Measurements from ENCODE around the gene PTPRM.

PTPRM gene

GRCh38 chr18:7766817-7767216 is 199.7 kb downstream of the PTPRM start:
- no peak for DNase-seq

- no peak for DNase-seq
Observed at GRCh38 chr18:7770908-7771307, 203.8 kb downstream of the PTPRM start.

DNA sequence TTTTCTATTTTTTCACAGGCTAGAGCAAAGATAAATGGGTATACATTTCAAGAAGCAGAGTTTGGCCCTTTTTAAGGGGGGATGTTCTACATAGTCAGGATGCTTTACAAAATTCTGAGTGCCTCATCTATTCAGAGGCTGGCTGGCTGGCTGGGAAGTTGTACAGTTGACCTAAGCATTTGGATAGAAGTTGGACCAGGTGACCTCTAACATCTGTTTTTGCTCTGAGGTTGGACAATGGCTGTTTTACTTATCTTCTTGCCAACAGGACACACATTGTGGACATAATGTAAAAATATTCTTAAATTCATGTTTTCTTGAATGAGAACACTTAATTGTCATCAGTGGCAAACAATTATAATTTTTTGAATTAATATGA is 205.4 kb downstream of the PTPRM start:
- no peak for DNase-seq

GRCh38 chr18:7772951-7773350 is 205.8 kb downstream of the PTPRM start:
- DNase-seq = no peak

GRCh38 chr18:7775128-7775527 is 208.0 kb downstream of the PTPRM start:
- DNase-seq = no peak

- no peak for DNase-seq
Observed at GRCh38 chr18:7775843-7776242, 208.7 kb downstream of the PTPRM start.

DNA sequence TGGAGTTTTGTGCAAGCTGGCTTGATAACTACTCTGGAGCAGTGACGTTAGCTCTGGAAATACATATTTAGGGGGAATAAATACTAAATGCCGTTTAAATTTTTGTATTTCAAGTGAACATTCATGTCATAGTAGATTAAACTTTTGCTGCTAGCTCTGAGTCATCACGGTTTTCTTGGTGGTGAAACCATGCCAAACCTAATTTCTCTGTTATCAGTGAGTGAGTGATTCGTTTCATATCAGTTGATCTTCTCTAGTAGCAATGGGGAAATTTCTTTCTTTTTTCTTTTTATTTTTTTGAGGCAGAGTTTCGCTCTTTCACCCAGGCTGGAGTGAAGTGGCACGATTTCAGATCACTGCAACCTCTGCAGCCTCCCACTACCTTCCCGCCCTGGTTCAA is 211.1 kb downstream of the PTPRM start:
- DNase-seq = no peak

DNA sequence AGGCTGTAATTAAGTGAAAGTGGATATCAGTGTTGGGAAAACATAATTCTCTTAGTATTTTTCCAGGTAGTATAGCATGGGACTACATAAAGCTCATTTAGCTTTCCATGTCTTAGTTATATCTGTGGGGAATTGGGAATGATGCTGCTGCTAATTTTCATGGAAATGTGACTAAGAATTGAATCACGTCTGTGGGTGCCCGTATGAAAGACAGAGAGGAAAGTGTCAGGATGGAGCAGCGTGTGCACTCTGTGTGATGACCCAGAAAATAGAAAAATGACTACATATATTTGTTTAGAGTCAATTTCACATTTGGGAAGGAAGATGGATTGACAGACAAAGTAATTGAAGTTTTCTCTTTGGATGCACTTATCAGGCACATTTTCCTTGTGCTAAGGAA is 212.1 kb downstream of the PTPRM start:
- DNase-seq = no peak

DNA sequence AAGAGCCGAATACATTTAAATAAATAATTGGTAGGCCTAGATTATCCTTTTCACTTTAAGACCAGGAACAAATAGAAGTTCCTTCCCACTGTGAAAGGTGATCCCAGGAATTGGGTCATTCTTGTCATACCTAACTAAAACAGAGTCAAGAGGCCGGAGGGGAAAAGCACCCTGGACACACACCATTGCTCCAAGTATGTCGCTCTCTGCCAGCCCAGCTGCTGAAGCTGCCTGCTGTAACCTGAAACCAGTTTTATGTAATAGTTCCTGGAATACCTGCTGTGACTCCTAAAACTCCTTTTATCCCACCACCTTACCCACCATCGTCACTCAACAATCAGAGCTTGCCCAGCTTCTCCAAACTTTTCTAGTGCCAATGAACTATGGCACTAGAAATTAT is 217.1 kb downstream of the PTPRM start:
- DNase-seq = no peak

DNA sequence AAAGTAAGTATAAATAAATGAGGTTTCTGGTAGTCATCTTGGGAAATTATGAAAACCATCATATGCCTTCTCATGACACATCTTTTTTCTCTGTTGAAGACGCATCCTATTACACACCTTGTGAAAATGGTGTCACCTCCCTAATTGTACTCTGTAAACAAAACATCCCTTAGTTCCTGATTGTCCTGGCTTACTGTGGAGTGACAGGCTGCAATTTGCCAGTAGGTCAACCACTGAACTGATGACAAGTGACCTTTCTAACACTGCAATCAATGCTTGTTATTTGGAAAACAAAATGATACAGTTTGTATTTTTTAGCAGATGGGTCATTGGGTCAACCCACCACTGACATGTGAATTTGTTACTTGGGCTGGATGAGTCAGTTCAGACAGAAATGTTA is 219.5 kb downstream of the PTPRM start:
- no peak for DNase-seq

- DNase-seq = no peak
Observed at GRCh38 chr18:7787339-7787738, 220.2 kb downstream of the PTPRM start.

- DNase-seq = no peak
Observed at GRCh38 chr18:7789856-7790552, 222.9 kb downstream of the PTPRM start.

- no peak for DNase-seq
Observed at GRCh38 chr18:7793100-7793499, 226.0 kb downstream of the PTPRM start.

GRCh38 chr18:7803956-7804469 is 236.9 kb downstream of the PTPRM start:
- no peak for DNase-seq

GRCh38 chr18:7805096-7805495 is 238.0 kb downstream of the PTPRM start:
- no peak for DNase-seq

- DNase-seq = no peak
Observed at GRCh38 chr18:7805880-7806279, 238.8 kb downstream of the PTPRM start.

DNA sequence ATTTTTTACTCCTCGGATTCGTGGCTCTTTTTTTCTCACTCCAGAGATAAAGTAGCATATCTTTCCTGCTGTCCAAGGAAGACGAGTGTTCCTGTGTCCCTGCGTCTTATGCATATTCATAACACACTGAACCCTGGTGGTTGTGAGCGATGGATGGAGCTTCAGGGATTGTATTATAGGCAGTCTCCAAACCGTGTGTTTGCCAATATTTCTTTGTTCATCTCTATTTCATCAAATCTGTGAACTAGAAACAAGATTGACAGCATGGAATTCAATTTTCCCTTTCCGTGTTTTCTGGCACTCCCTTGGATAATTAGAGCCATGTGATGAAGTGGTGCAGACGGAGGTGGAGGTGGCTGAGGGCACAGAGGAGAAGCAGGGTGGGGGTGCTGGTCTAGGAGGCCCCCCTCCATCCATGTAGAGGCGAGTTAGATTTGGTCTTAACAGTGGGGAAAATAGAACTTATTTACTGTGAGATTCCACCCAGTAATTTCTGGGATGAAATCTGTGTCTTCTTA is 240.9 kb downstream of the PTPRM start:
- no peak for DNase-seq

DNA sequence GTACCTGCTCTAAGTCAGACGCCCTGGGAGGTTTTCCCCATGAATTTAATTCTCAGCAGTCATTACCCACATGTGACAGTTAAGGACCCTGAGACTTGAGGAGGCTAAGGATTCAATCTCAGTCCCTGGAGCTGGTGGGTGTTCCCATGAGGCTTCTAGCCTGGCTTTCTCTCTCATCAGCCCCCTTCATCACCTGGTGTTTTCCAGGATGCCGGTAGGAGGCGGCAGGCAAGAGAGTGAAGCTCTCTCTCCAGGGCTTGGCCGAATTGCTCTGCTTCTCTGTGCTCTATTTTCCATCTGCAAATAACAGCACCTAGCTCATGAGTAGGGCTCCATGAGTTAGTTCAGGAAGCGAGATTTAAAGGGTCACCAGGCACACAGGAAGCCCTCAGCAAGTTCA is 241.9 kb downstream of the PTPRM start:
- no peak for DNase-seq

DNA sequence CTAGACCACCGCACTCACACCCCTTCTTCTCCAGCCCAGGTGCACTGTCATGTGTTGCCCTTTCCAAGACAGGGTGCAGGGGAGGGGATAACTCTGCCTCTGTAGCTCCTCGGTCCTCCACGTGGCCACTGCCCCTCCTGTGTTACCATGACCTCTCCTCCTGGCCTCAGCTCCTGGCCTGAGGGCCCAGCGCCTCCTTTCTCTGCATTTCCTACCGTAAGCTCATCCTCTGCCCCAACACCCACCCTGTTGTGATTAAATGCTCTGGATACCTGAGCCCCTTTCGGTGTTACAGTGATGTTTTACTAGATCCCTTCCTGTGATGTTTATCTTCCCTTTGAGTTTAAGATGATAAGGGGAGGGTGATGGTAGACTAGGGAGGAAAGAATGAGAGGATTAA is 242.3 kb downstream of the PTPRM start:
- no peak for DNase-seq

GRCh38 chr18:7809978-7810377 is 242.9 kb downstream of the PTPRM start:
- no peak for DNase-seq

DNA sequence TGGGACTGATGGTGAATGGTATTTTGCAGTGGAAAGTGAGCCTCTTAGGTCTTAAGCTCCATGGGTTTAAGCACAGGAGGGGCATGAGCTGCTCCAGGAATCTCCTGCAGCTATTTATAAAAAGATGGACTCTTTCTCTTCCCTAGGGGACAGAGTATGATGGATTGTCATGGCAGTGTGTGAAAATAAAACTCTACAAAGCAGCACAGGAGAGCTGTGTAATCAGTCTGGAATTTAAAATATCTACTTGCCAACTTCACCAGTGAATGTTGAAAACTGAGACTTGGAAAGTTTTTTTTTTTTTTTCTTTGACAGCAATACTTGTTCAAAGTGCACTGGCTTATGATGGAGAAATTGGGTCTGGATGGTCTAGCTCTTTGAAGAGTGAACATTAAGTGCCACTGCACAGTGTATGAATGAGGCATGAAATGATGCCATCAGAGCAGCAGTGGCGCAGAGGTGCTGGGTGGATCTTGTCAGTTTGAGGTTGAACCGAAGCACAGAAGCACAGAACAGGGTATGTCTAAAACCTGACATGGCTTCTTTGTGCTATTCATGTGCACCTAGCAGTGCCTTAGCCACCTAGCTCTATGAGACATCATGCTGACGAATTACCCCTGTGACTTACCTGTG is 245.4 kb downstream of the PTPRM start:
- no peak for DNase-seq

DNA sequence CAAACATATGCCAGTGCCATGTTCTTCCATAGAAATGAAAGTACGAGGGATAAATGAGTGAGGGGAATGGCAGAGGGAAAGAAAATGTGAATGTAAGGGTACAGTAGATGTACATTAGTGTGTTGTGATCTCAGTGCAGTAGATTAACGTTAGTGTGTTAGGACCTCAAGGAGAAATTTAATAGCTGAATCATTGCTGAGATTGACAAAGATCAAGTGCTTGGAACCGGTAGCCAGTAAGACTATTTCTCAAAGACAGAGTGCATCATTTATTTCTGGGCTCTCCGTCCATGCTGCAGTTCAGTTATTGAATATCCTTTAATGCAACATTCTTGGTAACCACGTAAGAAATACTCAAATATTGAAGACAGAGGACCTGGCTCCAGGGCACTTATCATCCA is 246.0 kb downstream of the PTPRM start:
- DNase-seq = no peak

DNA sequence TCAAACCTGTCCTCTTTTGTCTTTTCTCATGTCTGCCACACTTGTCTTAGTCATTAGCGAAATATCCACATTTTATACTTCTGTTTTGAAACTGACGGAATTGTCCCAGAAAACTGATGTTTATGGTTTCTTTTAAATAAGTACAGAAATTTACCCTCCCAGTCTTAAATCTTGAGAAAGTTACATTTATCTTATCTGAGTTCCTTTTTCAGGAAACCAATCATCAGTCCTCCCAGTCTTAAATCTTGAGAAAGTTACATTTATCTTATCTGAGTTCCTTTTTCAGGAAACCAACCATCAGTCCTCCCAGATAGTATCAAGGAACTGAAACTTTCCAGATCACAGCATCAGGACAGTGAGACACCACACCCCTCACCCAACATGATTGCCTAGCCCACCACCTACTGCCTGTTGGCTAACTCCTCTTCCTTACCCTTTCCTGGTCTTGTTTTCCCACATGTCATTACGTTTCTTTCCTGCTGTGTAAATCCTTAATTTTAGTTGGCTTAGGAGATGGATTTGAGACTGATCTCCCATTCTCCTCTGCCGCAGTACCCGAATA is 247.7 kb downstream of the PTPRM start:
- DNase-seq = no peak

- DNase-seq = no peak
Observed at GRCh38 chr18:7815787-7816186, 248.7 kb downstream of the PTPRM start.
